SU-DHL-6 (cell line): ENCODE data around the gene ZDHHC4.
A peak's percentile ranks its signal among the peaks of the same experiment; 100 is the strongest.

Source experiments
- H2AFZ ChIP-seq: fragments of 200-600 bp; sonication (generic); 2 replicates; pipeline ENCODE4 v1.6.1; 2014; ENCODE audit warnings: low read depth, mild to moderate bottlenecking, moderate library complexity, mixed read lengths, antibody characterized with exemption, low read length; ENCODE audit not compliant: severe bottlenecking
- H3F3A ChIP-seq: fragments of 200-600 bp; shearing (Covaris generic); 2 replicates; pipeline ENCODE4 v1.6.0; 2016; ENCODE audit warnings: antibody characterized with exemption, mild to moderate bottlenecking; ENCODE audit not compliant: insufficient read depth
- H3K27ac ChIP-seq: fragments of 200-600 bp; sonication (generic); 2 replicates; pipeline ENCODE4 v1.5.1; 2016; ENCODE audit warnings: low read depth, mild to moderate bottlenecking, low read length, moderate library complexity, mixed read lengths
- H3K27me3 ChIP-seq: fragments of 200-600 bp; sonication (generic), shearing (Covaris generic); 2 replicates; pipeline ENCODE4 v1.6.0; 2014; ENCODE audit warnings: mild to moderate bottlenecking, low read length
- H3K36me3 ChIP-seq: fragments of 200-600 bp; sonication (generic); 2 replicates; pipeline ENCODE4 v1.6.1; 2014; ENCODE audit warnings: mild to moderate bottlenecking, low read length, mixed read lengths
- H3K4me2 ChIP-seq: fragments of 300-600, 200-600 bp; shearing (Covaris generic), sonication (generic); 2 replicates; pipeline ENCODE4 v1.6.0; 2014; ENCODE audit warnings: low read length, low read depth, mild to moderate bottlenecking; ENCODE audit not compliant: poor library complexity, severe bottlenecking
- H3K4me3 ChIP-seq: fragments of 200-600 bp; sonication (generic); 2 replicates; pipeline ENCODE4 v1.5.1; 2014; ENCODE audit warnings: antibody characterized with exemption, low read length, mild to moderate bottlenecking, mixed read lengths; ENCODE audit not compliant: insufficient read depth, poor library complexity, severe bottlenecking
- H3K79me2 ChIP-seq: fragments of 200-600 bp; sonication (generic); 2 replicates; pipeline ENCODE4 v1.6.1; 2014; ENCODE audit warnings: mild to moderate bottlenecking, low read length, moderate library complexity; ENCODE audit not compliant: insufficient read depth
- H3K9ac ChIP-seq: fragments of 200-600 bp; sonication (generic); 2 replicates; pipeline ENCODE4 v1.7.0; 2014; ENCODE audit warnings: mild to moderate bottlenecking, low read length
- H3K9me2 ChIP-seq: fragments of 200-600 bp; sonication (generic); replicated peaks from 2 replicates; pipeline ENCODE4 v1.6.1; 2014; ENCODE audit warnings: low read length; ENCODE audit not compliant: insufficient read depth
- H3K9me3 ChIP-seq: fragments of 200-600 bp; sonication (generic); 2 replicates; pipeline ENCODE4 v1.6.1; 2014; ENCODE audit warnings: low read length, mixed read lengths; ENCODE audit not compliant: insufficient read depth
- H4K20me1 ChIP-seq: fragments of 200-600 bp; sonication (generic); 2 replicates; pipeline ENCODE4 v1.6.1; 2014; ENCODE audit warnings: low read depth, mild to moderate bottlenecking, antibody characterized with exemption, low read length, moderate library complexity, mixed read lengths
- EZH2phosphoT487 ChIP-seq: fragments of 200-600 bp; sonication (generic), shearing (Covaris generic); conservative IDR thresholded peaks from 2 replicates; pipeline ENCODE4 v1.6.1; 2018; ENCODE audit warnings: mild to moderate bottlenecking, antibody characterized with exemption, low read length, moderate library complexity, mixed read lengths
- TF ChIP-seq, protein P1 (sequence below): fragments of 200-600 bp; sonication (generic); IDR thresholded peaks from one replicate; pipeline ENCODE4 v1.5.1; 2017; ENCODE audit warnings: antibody characterized with exemption, mild to moderate bottlenecking, low read length, moderate library complexity; ENCODE audit not compliant: insufficient read depth, poor library complexity, severe bottlenecking

Gene ZDHHC4

DNA sequence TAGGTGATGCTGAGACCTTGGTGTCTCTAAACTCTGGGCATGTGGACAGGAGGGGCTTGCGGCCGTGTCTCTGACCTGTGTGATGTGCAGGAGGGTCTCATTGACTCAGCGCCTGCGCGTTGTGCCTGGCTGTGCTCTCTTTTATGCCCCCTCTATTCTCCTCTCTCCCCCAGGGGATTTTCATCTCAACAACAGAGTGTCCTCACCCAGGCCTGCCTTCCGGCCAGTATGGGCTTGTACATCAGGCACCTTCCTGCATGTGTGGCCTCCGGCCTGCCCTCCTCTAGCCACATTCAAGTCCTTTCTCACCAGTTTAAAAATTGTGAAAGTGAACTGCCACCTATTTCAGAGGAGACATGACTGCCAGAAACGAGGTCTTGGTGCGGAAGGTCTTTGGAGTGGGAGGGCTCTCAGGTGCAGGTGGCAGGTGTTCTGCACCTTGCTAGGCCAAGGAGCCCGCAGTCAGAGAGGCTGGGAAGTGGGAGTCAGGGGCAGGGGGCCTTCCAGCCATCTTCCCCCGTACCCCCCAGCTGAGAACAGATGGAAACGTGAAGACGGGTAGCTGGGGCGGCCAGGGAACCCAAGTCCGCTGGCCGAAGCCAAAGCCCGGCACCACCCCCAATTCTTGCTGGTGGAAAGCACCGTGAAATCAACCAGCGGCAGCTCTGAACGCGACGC, 12.0 kb downstream of the ZDHHC4 start:
- H4K20me1 ChIP-seq = no peaks in the 10 kb centered on the region
- no peak overlapping the region for H3K4me3 ChIP-seq
- H3F3A ChIP-seq = 0 out of 2 replicates have a peak, but pooled peaks cover 5% of the 10 kb centered on the region
- H3K9me3 ChIP-seq = no peaks in the 10 kb centered on the region
- no peak for TF ChIP-seq EZH2phosphoT487
- TF ChIP-seq, protein P1, sequence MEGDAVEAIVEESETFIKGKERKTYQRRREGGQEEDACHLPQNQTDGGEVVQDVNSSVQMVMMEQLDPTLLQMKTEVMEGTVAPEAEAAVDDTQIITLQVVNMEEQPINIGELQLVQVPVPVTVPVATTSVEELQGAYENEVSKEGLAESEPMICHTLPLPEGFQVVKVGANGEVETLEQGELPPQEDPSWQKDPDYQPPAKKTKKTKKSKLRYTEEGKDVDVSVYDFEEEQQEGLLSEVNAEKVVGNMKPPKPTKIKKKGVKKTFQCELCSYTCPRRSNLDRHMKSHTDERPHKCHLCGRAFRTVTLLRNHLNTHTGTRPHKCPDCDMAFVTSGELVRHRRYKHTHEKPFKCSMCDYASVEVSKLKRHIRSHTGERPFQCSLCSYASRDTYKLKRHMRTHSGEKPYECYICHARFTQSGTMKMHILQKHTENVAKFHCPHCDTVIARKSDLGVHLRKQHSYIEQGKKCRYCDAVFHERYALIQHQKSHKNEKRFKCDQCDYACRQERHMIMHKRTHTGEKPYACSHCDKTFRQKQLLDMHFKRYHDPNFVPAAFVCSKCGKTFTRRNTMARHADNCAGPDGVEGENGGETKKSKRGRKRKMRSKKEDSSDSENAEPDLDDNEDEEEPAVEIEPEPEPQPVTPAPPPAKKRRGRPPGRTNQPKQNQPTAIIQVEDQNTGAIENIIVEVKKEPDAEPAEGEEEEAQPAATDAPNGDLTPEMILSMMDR = no peak
- peaks cover 17% of the 10 kb centered on the region for H3K79me2 ChIP-seq
- peak overlapping the region; percentile 83 for H3K9ac ChIP-seq
- H2AFZ ChIP-seq = peak overlapping the region; percentile 58
- H3K4me2 ChIP-seq = peak overlapping the region; percentile 43
- H3K9me2 ChIP-seq = no peaks in the 10 kb centered on the region
- H3K36me3 ChIP-seq = 0 out of 2 replicates have a peak, but pooled peaks cover 9% of the 10 kb centered on the region
- H3K27me3 ChIP-seq = no peaks in the 10 kb centered on the region
- no peak overlapping the region for H3K27ac ChIP-seq

- H4K20me1 ChIP-seq = no peaks in the 10 kb centered on the region
- no peaks in the 10 kb centered on the region for H3K9me2 ChIP-seq
- H3K27ac ChIP-seq = peak within 1 kb of the TSS; percentile 78
- peak within 1 kb of the TSS; percentile 71 for H2AFZ ChIP-seq
- H3F3A ChIP-seq = 0 out of 2 replicates have a peak, but pooled peaks cover 5% of the 10 kb centered on the region
- no peak for TF ChIP-seq EZH2phosphoT487
- TF ChIP-seq, protein P1 = peak; percentile 23
- H3K79me2 ChIP-seq = peaks cover 17% of the 10 kb centered on the region
- H3K4me3 ChIP-seq = peak within 1 kb of the TSS; percentile 95
- peak within 1 kb of the TSS; percentile 83 for H3K9ac ChIP-seq
- H3K9me3 ChIP-seq = no peaks in the 10 kb centered on the region
- peak within 1 kb of the TSS; percentile 79 for H3K4me2 ChIP-seq
- peaks cover 6% of the 10 kb centered on the region; the same call in 1 of the 2 replicates for H3K36me3 ChIP-seq
- no peaks in the 10 kb centered on the region for H3K27me3 ChIP-seq
These were observed 12.8 kb downstream of the ZDHHC4 start, which contains the start of gene INTS15 for GRCh38 chr7:6589829-6590644. Gene INTS15 (plus strand): TSS chr7:6590021. CDS start chr7:6590284, 263 bp downstream.

DNA sequence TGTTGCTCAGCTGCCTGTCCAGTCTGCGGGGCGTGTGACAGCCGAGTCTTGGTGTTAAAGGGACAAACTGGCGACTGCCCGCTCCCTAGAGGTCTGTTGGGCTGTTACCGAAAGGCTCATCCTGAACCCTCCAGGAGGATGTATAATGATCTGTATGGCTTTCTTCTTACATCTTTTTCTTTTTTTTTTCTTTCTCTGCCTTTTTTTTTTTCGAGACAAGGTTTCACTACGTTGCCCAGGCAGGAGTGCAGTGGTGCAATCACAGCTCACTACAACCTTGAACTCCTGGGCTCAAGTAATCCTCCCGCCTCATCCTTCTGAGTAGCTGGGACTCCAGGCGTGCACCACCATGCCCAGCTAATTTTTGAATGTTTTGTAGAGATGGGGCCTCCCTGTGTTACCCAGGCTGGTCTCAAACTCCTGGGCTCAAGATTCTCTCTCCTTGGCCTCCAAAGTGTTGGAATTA, 13.4 kb downstream of the ZDHHC4 start:
- no peaks in the 10 kb centered on the region for H3K9me3 ChIP-seq
- 0 out of 2 replicates have a peak, but pooled peaks cover 5% of the 10 kb centered on the region for H3F3A ChIP-seq
- H3K9me2 ChIP-seq = no peaks in the 10 kb centered on the region
- no peaks in the 10 kb centered on the region for H3K27me3 ChIP-seq
- H3K36me3 ChIP-seq = peaks cover 6% of the 10 kb centered on the region; the same call in 1 of the 2 replicates
- H3K4me2 ChIP-seq = peak overlapping the region; percentile 79
- H2AFZ ChIP-seq = peak overlapping the region; percentile 71
- H4K20me1 ChIP-seq = no peaks in the 10 kb centered on the region
- TF ChIP-seq, protein P1 = no peak
- no peak for TF ChIP-seq EZH2phosphoT487
- peak overlapping the region; percentile 83 for H3K9ac ChIP-seq
- H3K79me2 ChIP-seq = peaks cover 17% of the 10 kb centered on the region
- H3K4me3 ChIP-seq = peak overlapping the region; percentile 95
- peak overlapping the region; percentile 78 for H3K27ac ChIP-seq
